GM12891 (cell line): ENCODE data around the gene HS6ST2.

Experiments used
- POLR2A ChIP-seq: IDR thresholded peaks from 2 replicates; pipeline ENCODE4 v1.6.1; 2011; ENCODE audit warnings: low read depth, low read length, control low read depth
- POLR2AphosphoS5 ChIP-seq: IDR thresholded peaks from 2 replicates; pipeline ENCODE4 v1.6.1; 2011; ENCODE audit warnings: low read depth, low read length, control low read depth
- TAF1 ChIP-seq: IDR thresholded peaks from 2 replicates; pipeline ENCODE4 v1.6.1; 2011; ENCODE audit warnings: low read depth, low read length, control low read depth

- TF ChIP-seq POLR2A (no peak), POLR2AphosphoS5 (no peak), TAF1 (no peak)
Measured at GRCh38 chrX:132694382-132694781, 264.0 kb downstream of the HS6ST2 start.
